Stimulated activated CD8-positive, alpha-beta memory T cell treated with anti-CD3 and anti-CD28 coated beads, Interleukin-7, amount 100 ng/mL, for 48 hours (primary cell): ENCODE data around the gene COG5.
"Not testable (repeated sequence)": the region's sequence is repeated elsewhere in the genome, so short reads cannot be mapped to it uniquely, and the experiment has no call there.

ENCODE experiments used
- DNase-seq, 2 donors: peaks; one replicate each; pipeline ENCODE4 v3.0.0-alpha.2; 2020; ENCODE audit warnings: low read depth in 1 of 2; ENCODE audit errors: extremely low read depth in 1 of 2

The COG5 gene

DNA sequence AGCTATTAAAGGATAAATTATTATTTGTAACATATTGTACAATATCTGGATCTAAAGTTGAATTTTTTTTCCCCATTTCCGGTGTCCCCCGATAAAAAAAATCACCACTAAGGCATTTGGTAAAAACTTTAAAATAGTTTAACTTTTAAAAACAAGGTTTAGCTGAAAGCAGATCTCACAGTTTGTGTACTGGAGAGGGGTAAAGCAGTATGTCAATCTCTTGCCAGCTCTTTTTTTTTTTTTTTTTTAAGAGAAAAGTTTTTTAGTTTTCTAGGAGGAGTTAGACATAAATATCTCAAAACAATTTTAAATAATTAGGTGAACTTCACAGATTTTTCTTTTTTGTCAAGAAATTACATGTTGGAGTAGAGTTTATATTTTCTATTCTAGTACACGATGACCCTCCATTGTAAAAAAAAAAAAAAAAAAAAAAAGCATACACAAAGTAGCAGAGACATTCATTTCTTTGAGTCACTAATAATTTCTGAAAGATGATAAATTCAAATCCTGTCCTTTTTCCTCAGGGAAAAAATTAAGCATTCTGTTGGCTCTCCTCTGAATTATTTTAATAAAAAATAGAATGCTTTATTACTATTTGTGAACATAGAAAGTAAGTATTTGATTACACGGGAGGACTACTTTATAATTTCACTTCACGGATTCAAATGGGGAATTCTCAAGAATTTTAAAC lies 396.8 kb downstream of the COG5 start:
- no peak for DNase-seq

DNA sequence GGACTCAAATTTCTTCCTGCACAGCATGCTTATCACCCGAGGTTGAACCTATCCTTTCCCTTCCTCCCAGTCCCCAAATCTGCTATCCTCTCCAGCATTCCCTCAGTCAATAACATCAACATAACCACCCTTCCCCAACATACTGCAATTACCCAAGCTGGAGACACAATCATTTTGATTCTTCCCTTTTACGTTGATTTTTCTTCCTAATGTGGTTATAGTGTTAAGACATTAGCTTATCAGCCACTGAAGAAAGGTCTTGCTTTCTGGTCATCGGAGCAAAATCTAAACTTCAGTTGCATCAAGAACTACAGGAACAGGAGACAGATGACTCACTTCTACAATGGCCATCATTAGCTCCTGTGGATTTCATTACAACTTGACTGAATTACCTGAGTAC lies 398.4 kb downstream of the COG5 start:
- no peak for DNase-seq

DNA sequence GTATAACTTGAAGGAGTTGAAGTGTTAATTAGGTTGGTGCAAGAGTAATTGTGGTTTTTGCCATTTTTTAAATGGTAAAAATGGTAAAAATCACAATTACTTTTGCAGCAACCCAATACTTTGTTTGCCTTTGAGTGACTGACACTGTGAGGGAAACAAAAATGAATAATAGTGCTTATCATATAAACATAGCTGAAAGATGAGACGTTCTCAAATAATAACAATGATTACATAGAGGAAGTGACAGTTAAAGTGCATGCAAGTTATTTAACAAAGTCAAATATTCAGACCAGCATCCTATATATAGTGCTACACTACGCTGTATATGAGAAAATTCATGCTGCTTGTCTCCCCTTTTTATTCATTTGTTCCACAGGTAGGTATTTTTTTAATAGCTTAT lies 399.6 kb downstream of the COG5 start:
- DNase-seq, result no peak

DNA sequence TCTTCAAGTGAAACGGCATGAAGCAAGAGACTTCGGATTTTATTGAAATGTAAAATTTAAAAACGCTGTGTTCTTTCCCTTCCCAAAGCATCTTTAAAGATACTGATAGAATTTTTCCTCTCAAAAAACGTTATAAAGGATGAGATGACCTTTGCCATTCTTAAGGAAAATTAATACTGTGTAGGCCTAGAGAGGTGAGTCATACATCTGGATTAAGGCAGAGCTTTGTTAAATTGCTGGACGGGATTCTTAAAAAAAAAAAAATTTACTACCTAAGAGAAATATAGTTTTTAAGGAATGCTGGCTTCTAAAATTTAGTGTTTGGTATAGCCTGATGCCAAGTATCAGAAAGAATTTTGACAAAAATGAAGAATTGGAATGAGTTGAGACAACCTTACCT lies 401.2 kb downstream of the COG5 start:
- DNase-seq, result no peak

DNA sequence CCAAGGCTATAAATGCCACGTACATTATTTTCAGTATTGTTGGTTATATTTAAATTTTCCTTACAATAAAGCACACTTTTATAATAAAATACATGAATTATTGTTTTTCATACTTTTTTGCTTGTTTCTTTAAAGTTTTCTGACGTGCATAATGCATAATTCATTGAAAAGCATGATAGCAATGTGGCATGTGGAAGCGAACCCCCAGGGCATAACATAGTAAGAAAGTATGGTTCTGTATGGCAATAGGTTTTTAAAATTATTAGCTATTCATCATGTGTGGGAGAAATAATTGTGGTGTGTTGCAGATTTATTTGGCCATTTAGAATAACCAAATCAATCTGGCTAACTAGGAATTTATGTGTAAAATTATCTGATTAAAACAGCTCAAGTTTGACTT lies 402.3 kb downstream of the COG5 start:
- no peak for DNase-seq

DNA sequence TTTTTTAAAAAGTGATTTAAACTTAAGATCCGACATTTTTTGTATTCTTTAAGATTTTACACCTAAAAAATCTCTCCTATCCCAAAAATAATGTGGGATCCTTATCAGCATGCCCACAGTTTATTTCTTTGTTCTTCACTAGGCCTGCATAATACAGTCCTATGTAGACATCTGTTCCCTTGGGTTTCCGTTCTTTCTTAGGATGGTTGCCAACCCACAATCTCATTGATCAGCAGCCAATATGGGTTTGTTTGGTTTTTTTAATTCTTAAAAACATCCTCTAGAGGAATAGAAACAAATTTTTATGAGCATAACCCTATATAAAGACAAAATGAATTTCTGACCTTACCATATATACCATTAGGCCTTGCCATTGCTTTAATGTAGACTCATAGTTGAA lies 403.3 kb downstream of the COG5 start:
- no peak for DNase-seq

DNA sequence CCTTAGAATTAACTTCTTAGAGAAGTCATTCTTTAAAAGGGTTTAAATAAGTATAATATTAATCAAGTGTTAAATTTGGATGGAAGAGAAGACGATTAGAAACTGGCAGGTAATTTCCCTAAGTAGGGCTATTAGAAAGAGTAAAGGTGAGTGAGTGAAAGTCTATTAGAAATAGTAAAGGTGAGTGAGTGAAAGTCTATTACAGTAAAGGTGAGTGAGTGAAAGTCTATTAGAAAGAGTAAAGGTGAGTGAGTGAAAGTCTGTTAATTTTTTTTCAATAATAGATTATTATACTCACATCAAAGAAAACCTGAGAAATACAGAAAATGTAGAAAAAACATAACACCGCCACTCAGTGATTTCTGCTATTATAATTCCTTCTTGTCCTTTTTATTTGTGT lies 405.7 kb downstream of the COG5 start:
- DNase-seq, result no peak

DNA sequence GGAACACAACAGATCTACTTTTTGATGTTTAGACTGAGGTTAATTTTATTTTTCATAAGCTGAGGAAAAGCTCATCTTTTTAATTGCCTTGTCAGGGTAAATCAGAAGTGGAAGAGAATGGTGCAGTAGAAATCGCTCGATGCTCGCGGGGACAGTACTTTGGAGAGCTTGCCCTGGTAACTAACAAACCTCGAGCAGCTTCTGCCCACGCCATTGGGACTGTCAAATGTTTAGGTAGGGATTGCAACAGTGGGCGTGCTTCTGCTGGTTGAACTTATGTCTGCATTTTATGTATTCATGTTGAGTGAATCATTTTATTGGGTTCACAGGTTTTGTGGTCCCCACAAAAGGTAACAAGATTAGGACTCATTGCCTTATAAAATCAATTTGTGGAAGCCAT lies 406.6 kb downstream of the COG5 start:
- DNase-seq, result no peak

DNA sequence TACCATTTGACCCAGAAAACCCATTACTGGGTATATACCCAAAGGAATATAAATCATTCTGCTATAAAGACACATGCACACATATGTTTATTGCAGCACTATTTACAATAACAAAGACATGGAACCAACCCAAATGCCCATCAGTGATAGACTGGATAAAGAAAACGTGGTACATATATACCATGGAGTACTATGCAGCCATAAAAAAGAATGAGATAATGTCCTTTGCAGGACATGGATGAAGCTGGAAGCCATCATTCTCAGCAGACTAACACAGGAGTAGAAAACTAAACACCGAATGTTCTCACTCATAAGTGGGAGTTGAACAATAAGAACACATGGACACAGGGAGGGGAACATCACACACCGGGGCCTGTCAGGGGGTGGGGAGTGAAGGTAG lies 408.0 kb downstream of the COG5 start:
- DNase-seq, result not testable (repeated sequence)

DNA sequence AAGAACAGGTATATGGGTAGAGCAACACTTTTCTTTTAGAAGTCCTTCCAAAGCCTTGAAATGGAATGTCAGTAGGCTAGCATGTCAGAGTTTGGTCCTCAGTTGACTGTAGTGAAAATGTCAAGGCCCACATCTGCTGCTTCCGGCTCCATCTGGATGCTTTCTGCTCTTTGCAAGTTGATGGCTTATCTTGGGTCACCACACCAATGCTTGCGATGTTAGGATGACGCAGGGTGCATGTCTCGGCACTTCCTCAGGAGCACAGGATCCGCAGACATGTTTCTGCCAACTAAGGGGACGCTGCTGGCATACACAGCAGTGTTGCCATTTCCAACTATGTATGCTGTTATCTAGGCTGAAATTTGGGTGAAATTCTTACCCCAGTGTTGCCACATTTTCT lies 408.9 kb downstream of the COG5 start:
- DNase-seq, result no peak

DNA sequence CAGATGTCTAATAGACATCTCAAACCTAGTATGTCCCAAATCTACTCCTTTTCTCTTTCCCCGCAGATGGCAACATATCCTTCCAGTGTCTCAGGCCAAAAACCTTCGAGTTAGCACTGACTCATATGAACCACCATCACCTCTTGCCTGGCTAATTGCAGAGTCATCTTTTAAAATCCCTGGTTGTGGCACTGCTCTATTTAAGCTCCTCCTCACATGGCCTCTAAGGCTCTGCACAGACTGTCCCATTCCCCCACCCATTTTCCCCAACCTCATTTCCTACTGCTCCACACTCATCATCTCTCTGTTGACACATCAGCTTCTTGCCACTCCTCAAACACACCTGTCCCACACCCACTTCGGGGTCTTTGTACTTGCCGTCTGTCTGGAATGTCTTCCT lies 411.7 kb downstream of the COG5 start:
- no peak for DNase-seq
